OCI-LY7 (cell line): ENCODE measurements around the gene CDK6.

Source experiments
- CTCF ChIP-seq: fragments of 200-600 bp; sonication (generic); conservative IDR thresholded peaks from 2 replicates; pipeline ENCODE4 v1.5.1; 2014; ENCODE audit warnings: mild to moderate bottlenecking, antibody characterized with exemption, low read length, moderate library complexity, mixed read lengths
- EZH2phosphoT487 ChIP-seq: fragments of 200-600 bp; sonication (generic); IDR thresholded peaks from 2 replicates; pipeline ENCODE4 v1.6.1; 2018; ENCODE audit warnings: low read depth, borderline replicate concordance, mild to moderate bottlenecking, mixed run types, antibody characterized with exemption, low read length, moderate library complexity, mixed read lengths

- TF ChIP-seq CTCF, result no peak
- TF ChIP-seq EZH2phosphoT487, result no peak
Observed at GRCh38 chr7:92740700-92741126, 95.7 kb downstream of the CDK6 start.
